ENCODE measurements around the gene HHATL. TPM values are rescaled to one million over a fixed set of nuclear protein-coding genes. Genes with fewer than 3 reads are reported as not detected.

The HHATL gene
- total and polyA plus RNA-seq, 2 of the 8 experiments (the other 6 are each of a cell fraction or from before 2014, with no cell fraction given): 0.18 TPM; not detected in 1

- TF ChIP-seq EGR1 (IDR thresholded peaks at IDR 0.05; ENCODE audit: borderline replicate concordance, low read depth, low read length) (no peak), ATF2 (IDR thresholded peaks at IDR 0.05; ENCODE audit: low read length) (no peak)
Measured at GRCh38 chr3:42666577-42666998, 36.0 kb downstream of the HHATL start (continued).
